GM19455 (cell line): Measurements from ENCODE around the gene TSPAN32.
"Not testable (repeated sequence)": the region's sequence is repeated elsewhere in the genome, so short reads cannot be mapped to it uniquely, and the experiment has no call there.

ENCODE experiments used
- ATAC-seq: cut with Tn5 transposase; IDR thresholded peaks from one replicate; pipeline ENCODE4 v1.9.1; 2021; ENCODE audit not compliant: unreplicated experiment

Gene TSPAN32

GRCh38 chr11:2362414-2362813 is 60.6 kb downstream of the TSPAN32 start:
- no peak for ATAC-seq

GRCh38 chr11:2363130-2363529 is 61.3 kb downstream of the TSPAN32 start:
- ATAC-seq = no peak

- no peak for ATAC-seq
Measured at GRCh38 chr11:2363577-2364370, 62.0 kb downstream of the TSPAN32 start.

DNA sequence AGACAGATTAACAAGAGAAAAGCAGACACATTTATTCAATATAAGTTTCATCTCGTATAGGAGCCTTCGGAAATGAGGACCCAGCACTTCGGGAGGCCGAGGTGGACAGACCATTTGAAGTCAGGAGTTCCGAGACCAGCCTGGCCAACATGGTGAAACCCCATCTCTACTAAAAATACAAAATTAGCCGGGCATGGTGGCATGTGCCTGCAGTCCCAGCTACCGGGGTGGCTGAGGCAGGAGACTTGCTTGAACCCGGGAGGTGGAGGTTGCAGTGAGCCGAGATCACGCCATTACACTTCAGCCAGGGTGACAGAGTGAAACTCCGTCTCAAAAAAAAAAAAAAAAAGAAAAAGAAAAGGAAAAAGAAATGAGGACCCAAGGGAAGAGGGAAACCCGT is 62.6 kb downstream of the TSPAN32 start:
- not testable (repeated sequence) for ATAC-seq

DNA sequence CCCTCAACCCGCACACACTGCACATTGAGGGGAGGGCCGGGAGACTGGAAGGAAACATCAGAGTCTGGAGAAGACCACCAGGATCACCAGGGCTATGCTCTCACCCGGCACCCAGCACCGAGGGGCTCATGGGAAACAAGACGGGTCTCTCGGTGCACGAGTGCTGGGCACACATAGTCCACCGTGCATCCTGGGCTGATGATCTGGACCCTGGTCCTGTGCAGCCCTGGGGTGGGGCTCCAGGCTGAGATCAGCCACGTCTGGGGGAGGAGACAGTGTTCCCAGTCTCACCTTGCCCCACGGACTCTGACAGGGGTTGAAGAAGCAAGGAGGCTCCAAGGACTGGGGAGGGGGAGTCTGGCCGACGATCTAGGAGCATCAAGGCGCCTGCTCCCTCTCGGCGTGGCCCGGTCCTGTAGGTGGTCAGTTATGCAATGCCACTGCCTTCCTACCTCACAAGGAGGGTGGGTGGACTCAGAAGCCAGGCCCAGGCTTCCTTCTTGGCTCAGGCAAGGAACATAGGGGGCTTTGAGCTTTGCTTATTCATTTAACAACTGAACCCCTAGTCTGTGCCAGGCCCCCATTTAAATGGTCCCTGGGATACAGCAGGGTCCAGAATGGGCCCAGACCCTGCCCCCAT is 63.9 kb downstream of the TSPAN32 start:
- ATAC-seq = no peak

- no peak for ATAC-seq
Measured at GRCh38 chr11:2366276-2366675, 64.5 kb downstream of the TSPAN32 start.

DNA sequence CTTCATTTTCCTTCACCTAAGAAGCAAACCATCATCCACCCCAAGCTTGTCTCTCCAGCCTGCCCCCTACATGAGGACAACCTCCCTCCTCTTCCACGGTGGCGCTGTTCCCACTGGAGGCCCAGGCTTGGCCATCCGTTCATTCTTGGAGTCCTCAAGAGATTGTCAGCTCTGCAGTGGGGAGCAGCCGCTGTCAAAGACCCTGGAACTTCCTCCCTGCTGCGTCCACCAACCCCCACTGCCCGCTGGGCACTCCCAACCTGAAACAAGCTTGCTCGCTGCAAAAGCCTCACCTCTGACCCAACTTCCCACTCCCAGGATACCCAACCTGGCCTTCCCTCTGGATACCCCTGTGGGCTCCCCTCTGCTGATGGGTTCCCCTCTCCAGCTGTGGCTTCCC is 64.9 kb downstream of the TSPAN32 start:
- no peak for ATAC-seq

DNA sequence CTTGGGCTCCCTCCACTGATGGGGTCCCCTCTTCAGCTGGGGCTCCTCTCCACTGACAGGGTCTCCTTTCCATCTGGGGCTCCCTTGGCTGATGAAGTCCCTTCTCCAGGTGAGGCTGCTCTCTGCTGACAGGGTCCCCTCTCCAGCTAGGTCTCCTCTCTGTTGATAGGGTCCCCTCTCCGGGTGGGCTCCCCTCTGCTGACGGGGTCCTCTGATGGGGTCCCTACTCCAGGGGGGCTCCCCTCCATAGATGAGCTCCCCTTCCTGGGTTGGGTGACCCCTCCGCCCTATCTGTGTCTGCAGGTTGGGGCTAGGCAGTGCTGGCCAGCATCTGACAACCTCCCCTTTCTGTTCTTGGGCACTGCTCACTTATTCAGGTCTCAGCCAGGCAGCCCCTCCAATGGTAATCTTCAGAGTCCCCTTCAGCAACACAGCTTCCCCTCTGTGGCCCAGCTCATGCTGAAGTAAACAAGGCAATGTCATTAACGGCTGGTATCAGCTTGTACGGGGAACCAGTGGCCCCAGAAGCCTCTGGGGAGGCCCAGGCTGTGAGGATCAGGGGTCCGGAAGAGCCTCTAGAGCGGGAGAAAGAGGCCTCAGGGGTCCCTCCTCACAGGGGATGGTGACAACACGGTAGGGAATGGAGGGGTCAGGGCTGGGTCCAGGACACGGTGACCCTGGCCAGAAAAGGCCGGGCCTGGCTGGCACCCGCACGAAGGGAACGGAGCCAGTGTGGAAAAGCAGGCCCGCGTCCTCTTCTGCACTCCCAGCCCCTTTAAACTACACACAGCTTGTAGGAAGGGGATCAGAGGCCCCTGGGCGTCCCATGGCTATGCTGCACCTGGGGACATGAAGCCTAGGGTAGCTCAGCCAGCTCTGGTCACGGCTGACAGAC is 65.7 kb downstream of the TSPAN32 start:
- ATAC-seq = no peak
